Stimulated activated CD4-positive, alpha-beta T cell treated with anti-CD3 and anti-CD28 coated beads, Interleukin-1b, Interleukin-23, amount 100 ng/mL, for 24 hours (primary cell): ENCODE data around the gene RBM4B.

Experiments
- DNase-seq, 4 experiments: peaks; one replicate each; pipeline ENCODE4 v3.0.0-alpha.2; 2020; ENCODE audit warnings: low read depth in 4 of 4, low spot score in 1 of 4

The RBM4B gene

GRCh38 chr11:66687831-66688281 lies 10.2 kb upstream of the RBM4B start:
- DNase-seq = no peak

DNA sequence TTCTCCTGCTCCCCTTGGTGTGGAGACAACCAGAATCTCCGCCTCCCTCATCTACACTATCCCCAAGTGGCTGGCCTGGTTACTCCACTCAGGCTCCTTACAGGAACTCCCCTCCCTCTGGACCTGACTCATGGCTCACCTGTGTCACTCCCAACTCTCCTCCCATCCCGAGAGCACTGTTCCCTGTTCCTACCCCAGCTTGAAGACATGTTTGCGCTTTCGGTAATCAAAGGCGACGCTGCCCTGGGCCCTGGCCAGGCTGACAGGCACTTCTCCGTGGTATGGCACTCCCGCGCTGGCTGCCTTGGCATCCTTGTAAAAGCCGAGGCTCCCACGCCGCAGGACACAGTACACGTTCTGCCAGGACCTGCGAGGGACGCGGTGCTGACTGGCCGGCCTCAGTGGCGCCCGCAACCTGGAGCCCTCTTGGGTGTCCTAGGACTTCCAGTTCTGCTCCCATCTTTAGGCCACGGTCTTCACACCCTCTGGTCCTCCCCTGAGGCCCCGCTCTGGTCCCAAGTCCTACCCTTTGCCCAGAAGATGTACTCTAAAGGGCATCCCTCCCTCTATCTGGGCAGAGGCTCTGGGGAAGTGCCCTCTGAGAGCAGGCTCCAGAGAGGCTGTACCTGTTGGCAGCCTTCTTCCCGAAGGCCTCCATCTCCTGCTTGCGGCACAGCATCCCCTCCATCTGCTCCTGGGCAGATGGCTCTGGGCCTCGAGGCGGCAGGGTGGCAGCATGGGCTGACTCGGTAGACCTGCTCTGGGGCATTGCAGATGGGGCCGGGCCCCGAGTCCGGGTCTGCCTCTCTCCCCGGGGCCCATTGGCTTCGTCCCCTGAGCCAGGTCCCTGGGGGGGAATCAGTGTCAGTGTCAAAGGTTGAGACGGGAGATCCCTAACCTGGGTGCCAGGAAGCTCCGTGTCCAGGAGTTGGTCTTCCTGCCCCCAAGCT lies 9.4 kb upstream of the RBM4B start:
- no peak for DNase-seq

GRCh38 chr11:66686100-66686785 lies 8.6 kb upstream of the RBM4B start:
- DNase-seq = no peak

- no peak for DNase-seq
Measured at GRCh38 chr11:66685276-66686099, 7.8 kb upstream of the RBM4B start.

DNA sequence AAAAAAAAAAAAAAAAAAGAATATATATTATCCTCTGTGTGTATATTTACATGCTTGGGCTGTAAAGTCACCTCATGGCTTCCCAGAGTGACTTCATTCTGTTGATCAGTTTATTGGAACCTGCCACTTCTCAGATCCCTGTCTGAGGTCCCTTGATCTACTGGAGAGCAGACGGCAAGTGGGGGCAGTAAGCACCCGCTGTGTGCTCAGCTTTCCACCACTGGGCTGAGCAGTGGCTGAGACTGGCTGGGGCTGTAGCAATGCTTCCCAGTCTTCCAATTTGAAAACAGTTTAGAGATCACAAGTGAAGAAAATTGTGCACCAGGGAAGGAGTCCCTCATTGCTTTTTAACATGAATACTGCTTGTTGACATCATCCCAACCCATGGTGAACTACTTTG lies 6.9 kb upstream of the RBM4B start:
- no peak for DNase-seq

DNA sequence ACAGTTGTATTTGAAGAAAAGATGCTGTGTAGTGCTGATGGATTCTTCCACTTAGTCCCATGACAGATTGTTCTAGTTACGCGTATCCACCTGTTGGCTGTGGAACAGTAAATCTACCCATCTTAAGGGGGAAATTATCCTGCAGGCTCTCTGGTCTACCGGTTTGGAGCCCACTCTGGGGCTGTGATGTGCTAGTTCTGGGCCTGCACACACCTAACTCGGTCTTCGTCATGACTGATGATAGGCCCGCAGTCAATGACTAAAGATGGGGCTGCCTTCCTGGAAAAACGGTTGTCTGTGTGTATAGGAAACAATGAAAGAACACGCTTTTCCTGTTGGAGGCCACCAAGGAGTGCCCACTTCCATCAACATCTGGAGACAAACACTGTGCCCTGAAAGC lies 6.2 kb upstream of the RBM4B start:
- no peak for DNase-seq

- no peak for DNase-seq
Measured at GRCh38 chr11:66680966-66681645, 3.4 kb upstream of the RBM4B start.

GRCh38 chr11:66676931-66677598 lies 622 bp downstream of the RBM4B start:
- DNase-seq = no peak

DNA sequence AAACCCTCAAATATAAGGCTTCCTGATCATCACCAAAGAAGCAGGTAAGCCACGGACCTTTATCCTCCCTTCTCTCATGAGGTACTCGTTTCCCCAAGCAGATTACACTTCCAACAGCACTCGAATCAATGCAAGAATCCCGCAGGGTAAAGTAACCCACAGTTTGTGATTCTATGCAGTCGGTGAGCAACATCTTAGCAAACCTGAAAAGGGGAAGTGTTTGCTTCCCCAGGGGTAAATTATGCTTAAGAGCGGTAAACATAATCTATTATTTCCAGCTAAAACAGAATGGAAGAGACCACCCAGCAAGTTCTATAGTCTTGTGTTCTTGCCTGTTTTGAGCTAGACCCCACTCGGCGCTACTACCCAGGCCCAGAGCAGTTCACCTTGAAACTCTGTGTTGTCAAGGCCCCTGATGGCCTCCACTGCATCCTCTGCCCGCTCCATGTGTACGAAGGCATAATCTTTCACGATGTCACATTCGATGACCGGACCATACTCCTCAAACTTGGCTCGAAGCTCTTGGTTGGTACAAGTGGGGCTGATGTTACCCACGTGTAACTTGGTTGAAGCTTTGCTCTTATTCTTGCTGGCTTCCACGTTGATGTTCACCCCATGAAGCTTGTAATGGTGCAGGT lies 1.3 kb downstream of the RBM4B start:
- no peak for DNase-seq

GRCh38 chr11:66674964-66675602 lies 2.6 kb downstream of the RBM4B start:
- no peak for DNase-seq

GRCh38 chr11:66670816-66671215 lies 6.9 kb downstream of the RBM4B start:
- no peak for DNase-seq

DNA sequence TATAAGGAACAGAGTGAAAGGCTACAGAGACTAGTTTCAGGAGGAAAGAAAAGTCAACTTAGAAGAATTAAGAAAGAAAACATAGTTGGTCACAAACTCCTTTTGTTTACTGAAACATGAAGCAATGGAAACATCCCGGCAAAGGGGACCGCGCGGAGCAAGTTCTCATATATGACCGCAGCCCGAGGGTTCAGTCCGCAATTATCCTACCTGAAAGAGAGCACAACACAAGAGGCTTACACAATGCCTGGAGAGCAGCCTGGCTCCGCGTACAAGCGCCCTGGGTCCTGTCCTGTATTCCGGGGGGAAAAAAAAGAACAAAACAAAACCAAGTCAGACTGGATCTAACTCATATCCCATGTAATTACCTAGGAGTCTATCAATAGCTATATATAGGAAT lies 12.3 kb downstream of the RBM4B start:
- DNase-seq = no peak

DNA sequence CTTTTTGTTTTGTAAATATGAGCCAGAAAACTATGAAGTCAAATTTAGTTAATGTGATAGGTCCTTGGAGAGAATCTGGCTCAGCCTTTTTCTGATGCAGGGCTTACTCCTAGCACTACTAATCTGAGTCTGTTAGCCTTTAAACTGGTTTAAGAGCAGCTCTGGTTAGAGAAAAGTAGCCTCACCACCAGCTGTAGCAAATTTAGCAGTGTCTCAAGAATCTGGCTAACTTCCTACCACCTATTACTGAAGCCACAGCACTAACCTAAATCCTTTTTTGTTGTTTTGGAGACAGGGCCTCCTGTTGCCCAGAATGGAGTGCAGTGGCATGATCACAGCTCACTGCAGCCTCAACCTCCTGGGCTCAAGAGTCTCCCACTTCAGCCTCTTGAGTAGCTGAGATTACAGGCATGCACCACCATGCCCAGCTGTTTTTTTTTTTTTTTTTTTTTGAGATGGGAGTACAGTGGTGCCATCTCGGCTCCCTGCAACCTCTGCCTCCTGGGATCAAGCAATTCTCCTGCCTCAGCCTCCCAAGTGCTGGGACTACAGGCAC lies 13.9 kb downstream of the RBM4B start:
- DNase-seq = no peak

GRCh38 chr11:66659763-66660162 lies 17.9 kb downstream of the RBM4B start:
- no peak for DNase-seq

GRCh38 chr11:66653123-66653522 lies 24.6 kb downstream of the RBM4B start:
- no peak for DNase-seq

DNA sequence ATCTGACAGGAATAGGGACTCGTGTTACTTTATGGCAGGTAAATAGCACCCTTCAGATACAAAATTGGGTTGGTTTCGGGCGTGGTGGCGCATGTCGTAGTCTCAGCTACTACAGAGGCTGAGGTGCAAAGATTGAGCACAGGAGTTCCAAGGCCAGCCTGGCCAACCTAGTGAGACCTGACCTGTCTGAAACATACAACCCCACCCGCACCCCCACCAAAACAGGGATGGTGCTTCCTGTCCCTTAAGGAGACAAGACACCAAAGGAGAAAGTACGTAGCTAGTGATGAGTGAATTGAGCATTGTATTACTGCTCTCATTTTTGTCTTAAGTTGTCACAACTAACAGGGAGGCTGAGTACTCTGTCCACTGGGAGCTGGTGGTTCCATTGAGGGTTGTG lies 25.0 kb downstream of the RBM4B start:
- no peak for DNase-seq

DNA sequence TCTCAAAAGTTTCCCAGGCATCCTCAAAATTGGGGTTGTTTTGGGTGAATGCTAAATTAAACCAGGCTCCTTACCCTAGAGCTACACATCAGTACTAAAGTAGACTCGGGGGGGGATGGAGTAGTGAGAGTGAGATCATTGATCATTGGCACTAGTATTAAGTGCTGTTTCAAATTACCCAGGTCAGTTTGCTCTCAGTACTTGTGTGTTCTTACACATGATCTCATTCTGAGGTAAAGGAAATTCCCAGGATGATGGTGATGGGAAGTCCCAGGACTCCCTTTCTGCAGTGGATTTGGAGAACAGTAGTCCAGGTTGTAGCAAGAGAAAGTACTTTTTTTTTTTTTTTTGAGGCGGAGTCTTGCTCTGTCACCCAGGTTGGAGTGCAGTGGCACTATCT lies 26.7 kb downstream of the RBM4B start:
- DNase-seq = no peak

- DNase-seq = no peak
Measured at GRCh38 chr11:66649903-66650302, 27.8 kb downstream of the RBM4B start.

DNA sequence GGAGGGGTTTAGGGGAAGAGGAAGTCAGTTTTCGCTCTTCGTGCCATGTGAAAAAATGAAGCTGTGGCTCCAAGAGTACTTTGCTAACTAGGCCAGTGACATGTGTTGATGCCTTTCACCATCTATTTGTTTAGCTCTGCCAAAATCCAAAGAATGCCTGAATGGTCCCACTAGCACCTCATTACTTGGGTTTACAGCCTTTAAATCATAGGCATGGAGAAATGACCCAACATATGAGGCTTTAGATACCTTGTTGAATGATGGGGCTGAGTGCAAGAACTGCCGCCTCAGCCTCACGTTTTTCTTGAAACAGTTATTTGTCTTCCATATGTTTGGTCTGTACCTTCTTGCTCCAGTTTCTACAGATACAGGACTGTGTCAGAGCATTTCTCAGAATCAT lies 30.9 kb downstream of the RBM4B start:
- no peak for DNase-seq
